IPS-18c (cell line): Measurements from ENCODE around the gene PDLIM7.

ENCODE experiments used
- H3K4me3 ChIP-seq: 2 replicates; pipeline ENCODE4 v1.7.0; 2013; ENCODE audit warnings: low read depth, mild to moderate bottlenecking, low read length, moderate library complexity; ENCODE audit not compliant: insufficient read depth
- H3K9me3 ChIP-seq: one replicate; pipeline ENCODE4 v1.6.1; 2013; ENCODE audit warnings: mild to moderate bottlenecking, low read length, moderate library complexity; ENCODE audit not compliant: control insufficient read depth, insufficient read depth

The PDLIM7 gene

GRCh38 chr5:177498013-177498787, 796 bp upstream of the PDLIM7 start:
- no peaks in the 10 kb centered on the region for H3K9me3 ChIP-seq

GRCh38 chr5:177496727-177497291, 595 bp downstream of the PDLIM7 start:
- H3K4me3 ChIP-seq, result peak overlapping the region; percentile 84
- H3K9me3 ChIP-seq, result no peaks in the 10 kb centered on the region

More at GRCh38 chr5:177498013-177498787, 796 bp upstream of the PDLIM7 start:
- peak overlapping the region; percentile 57 for H3K4me3 ChIP-seq

GRCh38 chr5:177496070-177496726, 1.2 kb downstream of the PDLIM7 start:
- peak overlapping the region; percentile 72 for H3K4me3 ChIP-seq
- H3K9me3 ChIP-seq, result no peaks in the 10 kb centered on the region

GRCh38 chr5:177495243-177496060, 2.0 kb downstream of the PDLIM7 start:
- no peaks in the 10 kb centered on the region for H3K9me3 ChIP-seq
- H3K4me3 ChIP-seq, result peak overlapping the region; percentile 72

GRCh38 chr5:177494346-177495195, 2.8 kb downstream of the PDLIM7 start:
- H3K9me3 ChIP-seq, result no peaks in the 10 kb centered on the region
- peak overlapping the region; percentile 34; the same call in 1 of the 2 replicates for H3K4me3 ChIP-seq

GRCh38 chr5:177493795-177494345, 3.5 kb downstream of the PDLIM7 start:
- H3K4me3 ChIP-seq, result no peak overlapping the region

GRCh38 chr5:177492841-177493240, 4.6 kb downstream of the PDLIM7 start:
- Histone ChIP-seq H3K4me3 (no peak overlapping the region; the same call in 1 of the 2 replicates), H3K9me3 (no peaks in the 10 kb centered on the region)

More at GRCh38 chr5:177493795-177494345, 3.5 kb downstream of the PDLIM7 start:
- H3K9me3 ChIP-seq, result no peaks in the 10 kb centered on the region

- Histone ChIP-seq H3K4me3 (no peak overlapping the region), H3K9me3 (no peaks in the 10 kb centered on the region)
Observed at GRCh38 chr5:177491983-177492746, 5.2 kb downstream of the PDLIM7 start.

- H3K4me3 ChIP-seq, result no peak overlapping the region
- no peaks in the 10 kb centered on the region for H3K9me3 ChIP-seq
Observed at GRCh38 chr5:177491429-177491945, 5.9 kb downstream of the PDLIM7 start.

- no peak overlapping the region for H3K4me3 ChIP-seq
- no peaks in the 10 kb centered on the region for H3K9me3 ChIP-seq
Observed at GRCh38 chr5:177490992-177491391, 6.4 kb downstream of the PDLIM7 start.

GRCh38 chr5:177490311-177490991, 7.0 kb downstream of the PDLIM7 start:
- no peaks in the 10 kb centered on the region for H3K9me3 ChIP-seq
- no peak overlapping the region for H3K4me3 ChIP-seq

GRCh38 chr5:177489119-177489716, 8.2 kb downstream of the PDLIM7 start:
- Histone ChIP-seq H3K4me3 (no peak overlapping the region), H3K9me3 (no peaks in the 10 kb centered on the region)

- H3K9me3 ChIP-seq, result no peaks in the 10 kb centered on the region
- H3K4me3 ChIP-seq, result no peak overlapping the region
Observed at GRCh38 chr5:177487975-177488374, 9.4 kb downstream of the PDLIM7 start.

GRCh38 chr5:177487144-177487543, 10.3 kb downstream of the PDLIM7 start:
- no peak overlapping the region for H3K4me3 ChIP-seq

GRCh38 chr5:177486256-177486655, 11.1 kb downstream of the PDLIM7 start:
- Histone ChIP-seq H3K9me3 (no peaks in the 10 kb centered on the region), H3K4me3 (no peak overlapping the region)

More at GRCh38 chr5:177487144-177487543, 10.3 kb downstream of the PDLIM7 start:
- H3K9me3 ChIP-seq, result no peaks in the 10 kb centered on the region
